ENCODE measurements around the gene BANP.

- TF ChIP-seq EZH2 (IDR thresholded peaks at IDR 0.05; ENCODE audit: borderline replicate concordance, low read depth, low read length, severe bottlenecking) (no peak), POLR2A (IDR thresholded peaks at IDR 0.05; ENCODE audit: low read depth, low read length) (no peak), CTCF (IDR thresholded peaks at IDR 0.05; ENCODE audit: extremely low read depth in 1 of 2, insufficient read depth in 1 of 2, low read depth in 1 of 2, low read length in 2 of 2) (no peak)
These were observed 101.4 kb downstream of the BANP start for GRCh38 chr16:88052661-88053060.

Data from endothelial cell of umbilical vein (primary cell).